ENCODE data around the gene ABCC10. TPM values are rescaled to one million over a fixed set of nuclear protein-coding genes. Genes with fewer than 3 reads are reported as not detected.
"Not testable (repeated sequence)": the region's sequence is repeated elsewhere in the genome, so short reads cannot be mapped to it uniquely, and the experiment has no call there.

Gene ABCC10, protein sequence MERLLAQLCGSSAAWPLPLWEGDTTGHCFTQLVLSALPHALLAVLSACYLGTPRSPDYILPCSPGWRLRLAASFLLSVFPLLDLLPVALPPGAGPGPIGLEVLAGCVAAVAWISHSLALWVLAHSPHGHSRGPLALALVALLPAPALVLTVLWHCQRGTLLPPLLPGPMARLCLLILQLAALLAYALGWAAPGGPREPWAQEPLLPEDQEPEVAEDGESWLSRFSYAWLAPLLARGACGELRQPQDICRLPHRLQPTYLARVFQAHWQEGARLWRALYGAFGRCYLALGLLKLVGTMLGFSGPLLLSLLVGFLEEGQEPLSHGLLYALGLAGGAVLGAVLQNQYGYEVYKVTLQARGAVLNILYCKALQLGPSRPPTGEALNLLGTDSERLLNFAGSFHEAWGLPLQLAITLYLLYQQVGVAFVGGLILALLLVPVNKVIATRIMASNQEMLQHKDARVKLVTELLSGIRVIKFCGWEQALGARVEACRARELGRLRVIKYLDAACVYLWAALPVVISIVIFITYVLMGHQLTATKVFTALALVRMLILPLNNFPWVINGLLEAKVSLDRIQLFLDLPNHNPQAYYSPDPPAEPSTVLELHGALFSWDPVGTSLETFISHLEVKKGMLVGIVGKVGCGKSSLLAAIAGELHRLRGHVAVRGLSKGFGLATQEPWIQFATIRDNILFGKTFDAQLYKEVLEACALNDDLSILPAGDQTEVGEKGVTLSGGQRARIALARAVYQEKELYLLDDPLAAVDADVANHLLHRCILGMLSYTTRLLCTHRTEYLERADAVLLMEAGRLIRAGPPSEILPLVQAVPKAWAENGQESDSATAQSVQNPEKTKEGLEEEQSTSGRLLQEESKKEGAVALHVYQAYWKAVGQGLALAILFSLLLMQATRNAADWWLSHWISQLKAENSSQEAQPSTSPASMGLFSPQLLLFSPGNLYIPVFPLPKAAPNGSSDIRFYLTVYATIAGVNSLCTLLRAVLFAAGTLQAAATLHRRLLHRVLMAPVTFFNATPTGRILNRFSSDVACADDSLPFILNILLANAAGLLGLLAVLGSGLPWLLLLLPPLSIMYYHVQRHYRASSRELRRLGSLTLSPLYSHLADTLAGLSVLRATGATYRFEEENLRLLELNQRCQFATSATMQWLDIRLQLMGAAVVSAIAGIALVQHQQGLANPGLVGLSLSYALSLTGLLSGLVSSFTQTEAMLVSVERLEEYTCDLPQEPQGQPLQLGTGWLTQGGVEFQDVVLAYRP (N-terminal part only)
- total RNA-seq = 55.8 to 60.2 TPM (median 60.1 TPM) in 3 replicates

DNA sequence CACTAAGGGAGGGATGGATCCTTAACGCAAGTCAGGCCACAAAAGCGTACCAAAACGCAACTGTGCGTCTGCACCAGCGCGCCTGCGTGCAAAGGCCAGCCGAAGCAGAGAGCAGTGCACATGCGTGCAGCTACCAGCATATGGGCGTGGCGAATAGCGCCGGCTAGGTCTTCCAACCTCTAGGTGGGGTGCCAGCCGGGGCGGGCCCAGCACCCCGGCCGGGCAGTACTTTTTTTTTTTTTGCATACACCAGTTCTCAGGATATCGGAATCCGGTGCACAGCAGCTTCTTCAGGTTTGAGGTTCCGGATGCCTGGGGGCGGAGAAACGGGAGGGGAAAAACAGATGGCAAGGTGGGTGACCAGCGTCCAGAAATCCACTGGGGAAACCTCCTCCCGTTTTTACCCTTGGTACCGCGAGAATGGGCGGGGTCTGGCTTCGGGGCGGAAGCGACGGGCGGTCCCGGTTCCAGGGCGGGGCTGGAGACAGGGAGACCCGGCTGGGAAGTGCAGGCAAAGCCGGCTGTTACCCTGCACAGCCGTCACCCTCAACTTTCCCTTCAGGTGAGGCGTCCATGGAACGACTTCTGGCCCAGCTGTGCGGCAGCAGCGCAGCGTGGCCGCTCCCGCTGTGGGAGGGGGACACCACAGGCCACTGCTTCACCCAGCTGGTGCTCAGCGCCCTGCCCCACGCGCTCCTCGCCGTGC, at the start of gene ABCC10:
ABCC10 (plus strand) TSS at position 136 of the 706 bp plus-strand sequence; CDS start at position 574, 438 bp downstream.
- peak; percentile 90 to 94 for DNase-seq (ENCODE audit: low spot score in 2 of 2, unreplicated experiment in 2 of 2)
- no peaks in the 10 kb centered on the region for H3K9me3 Mint-ChIP-seq
- TF ChIP-seq, protein P1, sequence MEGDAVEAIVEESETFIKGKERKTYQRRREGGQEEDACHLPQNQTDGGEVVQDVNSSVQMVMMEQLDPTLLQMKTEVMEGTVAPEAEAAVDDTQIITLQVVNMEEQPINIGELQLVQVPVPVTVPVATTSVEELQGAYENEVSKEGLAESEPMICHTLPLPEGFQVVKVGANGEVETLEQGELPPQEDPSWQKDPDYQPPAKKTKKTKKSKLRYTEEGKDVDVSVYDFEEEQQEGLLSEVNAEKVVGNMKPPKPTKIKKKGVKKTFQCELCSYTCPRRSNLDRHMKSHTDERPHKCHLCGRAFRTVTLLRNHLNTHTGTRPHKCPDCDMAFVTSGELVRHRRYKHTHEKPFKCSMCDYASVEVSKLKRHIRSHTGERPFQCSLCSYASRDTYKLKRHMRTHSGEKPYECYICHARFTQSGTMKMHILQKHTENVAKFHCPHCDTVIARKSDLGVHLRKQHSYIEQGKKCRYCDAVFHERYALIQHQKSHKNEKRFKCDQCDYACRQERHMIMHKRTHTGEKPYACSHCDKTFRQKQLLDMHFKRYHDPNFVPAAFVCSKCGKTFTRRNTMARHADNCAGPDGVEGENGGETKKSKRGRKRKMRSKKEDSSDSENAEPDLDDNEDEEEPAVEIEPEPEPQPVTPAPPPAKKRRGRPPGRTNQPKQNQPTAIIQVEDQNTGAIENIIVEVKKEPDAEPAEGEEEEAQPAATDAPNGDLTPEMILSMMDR (IDR thresholded peaks at IDR 0.05; ENCODE audit: unreplicated experiment) = no peak
- H3K36me3 Mint-ChIP-seq = peaks cover 6% of the 10 kb centered on the region
- peak within 1 kb of the TSS; percentile 99 for H3K27ac Mint-ChIP-seq
- H3K27me3 Mint-ChIP-seq (ENCODE audit: low read depth) = no peaks in the 10 kb centered on the region
- peaks cover 17% of the 10 kb centered on the region for H3K4me1 Mint-ChIP-seq
- peak within 1 kb of the TSS; percentile 97 for H3K4me3 Mint-ChIP-seq

DNA sequence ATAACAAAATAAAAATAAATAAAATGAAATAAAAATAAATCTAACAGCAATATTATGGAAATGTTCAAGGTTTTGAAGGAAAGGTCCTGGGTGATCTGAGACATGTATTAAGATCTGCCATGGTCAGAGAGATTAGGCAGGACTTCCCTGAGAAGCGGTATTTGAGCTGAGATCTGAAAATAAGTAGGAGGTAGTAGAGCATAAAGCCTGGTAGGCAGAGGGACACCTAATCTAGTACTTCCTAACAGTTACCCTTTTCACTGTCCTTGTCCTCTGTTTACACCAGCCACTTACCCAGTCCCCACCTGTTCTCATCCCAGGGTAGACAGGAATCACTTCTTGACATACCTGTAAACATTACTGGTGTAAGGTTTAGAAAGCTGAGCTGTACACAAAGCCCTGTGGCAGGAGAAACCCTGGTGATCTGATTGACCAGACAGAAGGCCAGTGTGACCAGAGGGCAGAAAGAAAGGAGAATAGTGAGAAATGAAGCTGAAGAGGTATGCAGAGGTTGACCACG, 49.6 kb upstream of the ABCC10 start:
- TF ChIP-seq, protein P1 (IDR thresholded peaks at IDR 0.05; ENCODE audit: unreplicated experiment) = no peak
- H3K4me3 Mint-ChIP-seq = no peak overlapping the region
- DNase-seq (ENCODE audit: low spot score in 2 of 2, unreplicated experiment in 2 of 2) = no peak
- H3K9me3 Mint-ChIP-seq = no peaks in the 10 kb centered on the region
- peaks cover 7% of the 10 kb centered on the region for H3K27me3 Mint-ChIP-seq (ENCODE audit: low read depth)
- no peaks in the 10 kb centered on the region for H3K4me1 Mint-ChIP-seq
- H3K36me3 Mint-ChIP-seq = no peaks in the 10 kb centered on the region
- H3K27ac Mint-ChIP-seq = no peak overlapping the region

DNA sequence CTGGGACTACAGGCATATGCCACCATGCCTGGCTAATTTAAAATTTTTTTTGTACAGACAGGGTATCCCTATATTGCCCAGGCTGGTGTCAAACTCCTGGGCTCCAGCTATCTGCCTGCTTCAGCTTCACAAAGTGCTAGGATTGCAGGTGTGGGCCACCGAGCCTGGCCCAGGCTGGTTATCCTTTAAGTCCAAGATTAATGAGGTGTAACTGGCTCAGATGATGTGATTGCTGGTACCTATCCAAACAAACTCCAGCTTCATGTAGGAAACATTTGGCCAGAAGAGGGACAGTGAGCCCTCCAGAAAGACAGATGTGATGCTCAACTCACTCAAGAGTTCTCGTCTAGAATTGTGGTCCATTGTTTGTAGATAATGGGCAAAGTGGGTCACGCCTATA, 48.7 kb upstream of the ABCC10 start:
- TF ChIP-seq, protein P1 (IDR thresholded peaks at IDR 0.05; ENCODE audit: unreplicated experiment) = no peak
- no peak overlapping the region for H3K4me3 Mint-ChIP-seq
- peaks cover 7% of the 10 kb centered on the region for H3K27me3 Mint-ChIP-seq (ENCODE audit: low read depth)

DNA sequence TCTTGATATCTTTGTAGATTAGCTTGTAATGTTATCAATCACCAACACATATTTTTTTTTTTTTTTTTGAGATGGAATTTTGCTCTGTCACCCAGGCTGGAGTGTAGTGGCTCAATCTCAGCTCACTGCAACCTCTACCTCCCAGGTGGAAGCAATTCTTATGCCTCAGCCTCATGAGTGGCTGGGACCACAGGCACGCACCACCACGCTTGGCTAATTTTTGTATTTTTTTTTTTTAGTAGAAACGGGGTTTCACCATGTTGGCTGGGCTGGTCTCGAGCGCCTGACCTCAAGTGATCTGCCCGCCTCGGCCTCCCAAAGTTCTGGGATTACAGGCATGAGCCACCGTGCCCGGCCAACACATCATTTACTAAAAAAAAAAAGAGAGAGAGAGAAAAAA, 46.5 kb upstream of the ABCC10 start:
- H3K27ac Mint-ChIP-seq = not testable (repeated sequence)

More for the DNA sequence above, 48.7 kb upstream of the ABCC10 start:
- no peak overlapping the region for H3K27ac Mint-ChIP-seq
- H3K4me1 Mint-ChIP-seq = no peaks in the 10 kb centered on the region
- DNase-seq (ENCODE audit: low spot score in 2 of 2, unreplicated experiment in 2 of 2) = no peak
- H3K36me3 Mint-ChIP-seq = no peaks in the 10 kb centered on the region
- no peaks in the 10 kb centered on the region for H3K9me3 Mint-ChIP-seq

DNA sequence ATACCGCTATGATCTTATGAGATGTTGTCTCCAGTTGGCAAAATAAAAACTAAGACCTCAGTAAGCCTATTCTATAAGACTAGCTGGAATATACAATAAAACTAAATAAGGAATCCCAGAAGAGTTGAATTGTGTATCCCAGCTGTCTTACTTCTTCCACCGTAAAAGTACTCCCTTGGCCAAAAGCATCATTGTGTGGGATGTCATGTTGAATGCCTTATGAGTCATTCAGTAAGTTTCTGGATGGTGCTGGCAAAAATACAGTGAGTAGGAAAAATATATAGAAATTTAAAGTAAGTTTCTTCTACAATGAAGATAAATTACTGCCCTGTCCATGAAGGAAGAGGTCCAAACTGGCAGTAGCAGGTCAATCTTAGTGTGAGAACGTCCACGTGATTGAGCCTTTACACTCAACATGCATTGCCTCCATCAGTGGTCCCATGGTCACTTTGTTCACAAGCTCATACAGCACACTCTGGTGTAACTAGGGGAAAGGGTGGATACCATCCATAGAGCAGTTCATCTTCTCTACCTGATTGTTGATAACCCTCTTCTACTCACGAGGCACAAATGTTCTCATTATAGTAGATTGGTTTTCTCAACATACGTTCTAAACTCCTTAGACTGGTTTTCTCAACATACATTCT, 44.2 kb upstream of the ABCC10 start:
- Mint-ChIP-seq H3K27ac (no peak overlapping the region), H3K27me3 (ENCODE audit: low read depth) (peaks cover 7% of the 10 kb centered on the region), H3K4me3 (no peak overlapping the region), H3K36me3 (no peaks in the 10 kb centered on the region), H3K9me3 (no peaks in the 10 kb centered on the region), H3K4me1 (no peaks in the 10 kb centered on the region)
- no peak for DNase-seq (ENCODE audit: low spot score in 2 of 2, unreplicated experiment in 2 of 2)
- TF ChIP-seq, protein P1 (IDR thresholded peaks at IDR 0.05; ENCODE audit: unreplicated experiment) = no peak

More for the DNA sequence above, 46.5 kb upstream of the ABCC10 start:
- H3K36me3 Mint-ChIP-seq; H3K27me3 Mint-ChIP-seq (ENCODE audit: low read depth); H3K4me1 Mint-ChIP-seq; H3K9me3 Mint-ChIP-seq; DNase-seq (ENCODE audit: low spot score in 2 of 2, unreplicated experiment in 2 of 2); H3K4me3 Mint-ChIP-seq: not testable (repeated sequence)

Data from mesothelial cell of epicardium (in vitro differentiated cells).